Measurements from ENCODE around the gene ICAM1. TPM values are rescaled to one million over a fixed set of nuclear protein-coding genes. Genes with fewer than 3 reads are reported as not detected.

Gene ICAM1
- total RNA-seq, 3 donors from 2014 or later (not counting 1 experiment from before 2014, with no cell fraction given), result 33.1 to 73.7 (median 56.5) TPM

DNA sequence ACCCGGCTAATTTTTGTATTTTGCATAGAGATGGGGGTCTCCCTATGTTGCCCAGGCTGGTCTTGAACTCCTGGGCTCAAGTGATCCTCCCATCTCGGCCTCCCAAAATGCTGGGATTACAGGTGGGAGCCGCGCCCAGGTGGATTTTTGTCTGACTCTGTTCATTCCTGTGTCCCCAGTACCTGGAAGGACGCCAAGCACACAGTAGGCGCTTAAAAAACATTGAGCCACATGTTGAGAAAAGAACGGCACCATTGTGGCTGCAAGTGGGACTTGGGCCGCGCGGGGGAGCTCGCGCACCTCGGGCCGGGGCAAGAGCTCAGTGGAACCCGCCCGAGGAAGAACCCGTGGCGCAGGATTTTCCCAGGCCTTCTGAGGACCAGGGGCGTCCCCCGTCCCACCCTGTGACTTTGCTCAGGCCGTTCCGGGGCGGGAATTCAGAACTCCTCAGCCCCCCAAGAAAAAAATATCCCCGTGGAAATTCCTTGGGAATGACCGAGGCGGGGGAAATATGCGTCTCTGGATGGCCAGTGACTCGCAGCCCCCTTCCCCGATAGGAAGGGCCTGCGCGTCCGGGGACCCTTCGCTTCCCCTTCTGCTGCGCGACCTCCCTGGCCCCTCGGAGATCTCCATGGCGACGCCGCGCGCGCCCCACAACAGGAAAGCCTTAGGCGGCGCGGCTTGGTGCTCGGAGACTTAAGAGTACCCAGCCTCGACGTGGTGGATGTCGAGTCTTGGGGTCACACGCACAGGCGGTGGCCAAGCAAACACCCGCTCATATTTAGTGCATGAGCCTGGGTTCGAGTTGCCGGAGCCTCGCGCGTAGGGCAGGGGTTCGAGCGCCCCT lies 1.4 kb upstream of the ICAM1 start:
- Mint-ChIP-seq H3K4me1 (peaks cover 24 to 39% of the 10 kb centered on the region in 2 donors), H3K27me3 (ENCODE audit: low read depth in 2 of 2) (no peaks in the 10 kb centered on the region), H3K4me3 (peak overlapping the region; percentile 90), H3K9me3 (no peaks in the 10 kb centered on the region), H3K27ac (peak overlapping the region; percentile 94 to 96), H3K36me3 (no peaks in the 10 kb centered on the region)
- Histone ChIP-seq H3K27ac (ENCODE audit: low read length) (peak overlapping the region; percentile 97), H3K36me3 (ENCODE audit: control insufficient read depth, insufficient read depth, low read length) (peaks cover 2% of the 10 kb centered on the region), H3K9me3 (ENCODE audit: control insufficient read depth, insufficient read depth, low read length) (no peaks in the 10 kb centered on the region), H3K4me3 (ENCODE audit: low read length) (peak overlapping the region; percentile 83), H3K4me1 (ENCODE audit: control insufficient read depth, insufficient read depth, low read length) (peaks cover 40% of the 10 kb centered on the region), H3K27me3 (ENCODE audit: control insufficient read depth, insufficient read depth, low read length) (no peaks in the 10 kb centered on the region)
- TF ChIP-seq, protein P1, sequence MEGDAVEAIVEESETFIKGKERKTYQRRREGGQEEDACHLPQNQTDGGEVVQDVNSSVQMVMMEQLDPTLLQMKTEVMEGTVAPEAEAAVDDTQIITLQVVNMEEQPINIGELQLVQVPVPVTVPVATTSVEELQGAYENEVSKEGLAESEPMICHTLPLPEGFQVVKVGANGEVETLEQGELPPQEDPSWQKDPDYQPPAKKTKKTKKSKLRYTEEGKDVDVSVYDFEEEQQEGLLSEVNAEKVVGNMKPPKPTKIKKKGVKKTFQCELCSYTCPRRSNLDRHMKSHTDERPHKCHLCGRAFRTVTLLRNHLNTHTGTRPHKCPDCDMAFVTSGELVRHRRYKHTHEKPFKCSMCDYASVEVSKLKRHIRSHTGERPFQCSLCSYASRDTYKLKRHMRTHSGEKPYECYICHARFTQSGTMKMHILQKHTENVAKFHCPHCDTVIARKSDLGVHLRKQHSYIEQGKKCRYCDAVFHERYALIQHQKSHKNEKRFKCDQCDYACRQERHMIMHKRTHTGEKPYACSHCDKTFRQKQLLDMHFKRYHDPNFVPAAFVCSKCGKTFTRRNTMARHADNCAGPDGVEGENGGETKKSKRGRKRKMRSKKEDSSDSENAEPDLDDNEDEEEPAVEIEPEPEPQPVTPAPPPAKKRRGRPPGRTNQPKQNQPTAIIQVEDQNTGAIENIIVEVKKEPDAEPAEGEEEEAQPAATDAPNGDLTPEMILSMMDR (IDR thresholded peaks at IDR 0.05), result peak; percentile 89
- peak; percentile 92 to 93 for DNase-seq
- WGBS (ENCODE audit: insufficient coverage), result 3% methylated on average over 59 of the region's 59 CpGs
- intact Hi-C loops (cut with micrococcal nuclease), result loop anchor here (1.0 to 5.0 kb wide), 7 partner anchors 21 to 168 kb away; partner anchors contain the start of genes ICAM3, RAVER1 and TYK2
- peak; percentile 56 to 68 (median 58) for ATAC-seq

DNA sequence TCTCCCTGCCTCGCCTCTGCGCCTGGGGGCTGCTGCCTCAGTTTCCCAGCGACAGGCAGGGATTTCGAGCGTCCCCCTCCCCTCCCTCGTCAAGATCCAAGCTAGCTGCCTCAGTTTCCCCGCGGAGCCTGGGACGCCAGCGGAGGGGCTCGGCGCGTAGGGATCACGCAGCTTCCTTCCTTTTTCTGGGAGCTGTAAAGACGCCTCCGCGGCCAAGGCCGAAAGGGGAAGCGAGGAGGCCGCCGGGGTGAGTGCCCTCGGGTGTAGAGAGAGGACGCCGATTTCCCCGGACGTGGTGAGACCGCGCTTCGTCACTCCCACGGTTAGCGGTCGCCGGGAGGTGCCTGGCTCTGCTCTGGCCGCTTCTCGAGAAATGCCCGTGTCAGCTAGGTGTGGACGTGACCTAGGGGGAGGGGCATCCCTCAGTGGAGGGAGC lies 722 bp upstream of the ICAM1 start:
- DNase-seq (peak; percentile 85 to 86), ATAC-seq (peak; percentile 52 to 85 (median 70))
- peak overlapping the region; percentile 94 to 96 for H3K27ac Mint-ChIP-seq
- Histone ChIP-seq H3K4me3 (ENCODE audit: low read length) (peak overlapping the region; percentile 83), H3K9me3 (ENCODE audit: control insufficient read depth, insufficient read depth, low read length) (no peaks in the 10 kb centered on the region), H3K36me3 (ENCODE audit: control insufficient read depth, insufficient read depth, low read length) (peaks cover 9% of the 10 kb centered on the region), H3K27me3 (ENCODE audit: control insufficient read depth, insufficient read depth, low read length) (no peaks in the 10 kb centered on the region), H3K27ac (ENCODE audit: low read length) (peak overlapping the region; percentile 97), H3K4me1 (ENCODE audit: control insufficient read depth, insufficient read depth, low read length) (peaks cover 40% of the 10 kb centered on the region)
- no peaks in the 10 kb centered on the region for H3K36me3 Mint-ChIP-seq
- under 1% methylated on average over 37 of the region's 37 CpGs for WGBS (ENCODE audit: insufficient coverage)
- H3K9me3 Mint-ChIP-seq, result no peaks in the 10 kb centered on the region
- H3K4me1 Mint-ChIP-seq, result peaks cover 28 to 42% of the 10 kb centered on the region in 2 donors
- H3K4me3 Mint-ChIP-seq, result peak overlapping the region; percentile 90
- TF ChIP-seq, protein P1 (IDR thresholded peaks at IDR 0.05), result no peak
- intact Hi-C loops (cut with micrococcal nuclease), result loop anchor here (2.0 to 5.0 kb wide), 5 partner anchors 21 to 167 kb away; partner anchors contain the start of genes RAVER1 and TYK2
- no peaks in the 10 kb centered on the region for H3K27me3 Mint-ChIP-seq (ENCODE audit: low read depth in 2 of 2)

DNA sequence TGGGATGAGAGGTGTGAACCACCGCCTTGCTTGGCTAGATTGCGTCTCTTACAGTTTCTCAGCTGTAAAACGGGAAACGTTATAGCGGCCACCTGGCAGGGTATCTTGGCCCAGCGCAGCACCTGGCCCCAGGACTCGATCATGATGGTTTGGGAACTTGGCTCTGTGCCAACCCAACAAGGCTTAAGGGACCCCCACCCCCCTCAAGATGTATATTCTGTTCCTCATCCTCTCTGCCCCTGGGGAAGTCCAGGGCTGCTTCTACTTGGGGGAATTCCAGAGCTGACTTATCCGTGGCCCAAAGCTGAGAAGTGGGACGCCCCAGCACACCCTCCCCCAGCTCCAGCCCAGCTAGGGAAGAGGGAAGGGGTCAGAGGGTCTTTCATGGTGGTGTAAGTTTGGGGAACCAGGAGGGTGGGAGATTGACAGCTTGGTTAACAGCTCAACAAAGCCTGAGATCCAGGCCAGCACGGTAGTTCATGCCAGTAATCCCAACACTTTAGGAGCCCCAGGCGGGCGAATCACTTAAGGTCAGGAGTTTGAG lies 695 bp downstream of the ICAM1 start:
- Mint-ChIP-seq H3K9me3 (no peaks in the 10 kb centered on the region), H3K27me3 (ENCODE audit: low read depth in 2 of 2) (no peaks in the 10 kb centered on the region), H3K4me1 (peaks cover 28 to 42% of the 10 kb centered on the region in 2 donors), H3K36me3 (no peaks in the 10 kb centered on the region), H3K4me3 (peak overlapping the region; percentile 90), H3K27ac (peak overlapping the region; percentile 94 to 96)
- Histone ChIP-seq H3K36me3 (ENCODE audit: control insufficient read depth, insufficient read depth, low read length) (peaks cover 14% of the 10 kb centered on the region), H3K27ac (ENCODE audit: low read length) (peak overlapping the region; percentile 97), H3K4me3 (ENCODE audit: low read length) (peak overlapping the region; percentile 83), H3K27me3 (ENCODE audit: control insufficient read depth, insufficient read depth, low read length) (no peaks in the 10 kb centered on the region), H3K9me3 (ENCODE audit: control insufficient read depth, insufficient read depth, low read length) (no peaks in the 10 kb centered on the region), H3K4me1 (ENCODE audit: control insufficient read depth, insufficient read depth, low read length) (peaks cover 40% of the 10 kb centered on the region)
- WGBS (ENCODE audit: insufficient coverage), result 15% methylated on average over 11 of the region's 12 CpGs
- intact Hi-C loops (cut with micrococcal nuclease), result loop anchor here (2.0 to 5.0 kb wide), 5 partner anchors 19 to 166 kb away; partner anchors contain the start of genes RAVER1 and TYK2
- DNase-seq (peak; percentile 51 to 84), ATAC-seq (peak; percentile 23 to 39 (median 26))
- TF ChIP-seq, protein P1 (IDR thresholded peaks at IDR 0.05), result no peak

Measured in natural killer cell (primary cell).